ENCODE results near the gene ROBO2. TPM values are rescaled to one million over a fixed set of nuclear protein-coding genes. Genes with fewer than 3 reads are reported as not detected.

ROBO2 gene
- polyA plus RNA-seq, 1 donor from 2014 or later: 55.5 TPM

GRCh38 chr3:77449459-77450350 lies 409.8 kb downstream of the ROBO2 start:
- H3K9me3 ChIP-seq (ENCODE audit: low read length): no peaks in the 10 kb centered on the region
- no peaks in the 10 kb centered on the region for H4K20me1 ChIP-seq (ENCODE audit: insufficient read depth)
- H3F3A ChIP-seq (ENCODE audit: insufficient read depth, low read length, poor library complexity, severe bottlenecking): peaks cover 5% of the 10 kb centered on the region
- no peaks in the 10 kb centered on the region for H3K79me2 ChIP-seq (replicated peaks; ENCODE audit: insufficient read depth, low read length)
- TF ChIP-seq TAF1 (IDR thresholded peaks at IDR 0.05; ENCODE audit: low read depth): no peak
- peak; percentile 16 for TF ChIP-seq SMC3 (conservative IDR thresholded peaks at IDR 0.05; ENCODE audit: poor library complexity)
- no peak for TF ChIP-seq MXI1 (conservative IDR thresholded peaks at IDR 0.05; ENCODE audit: poor library complexity, severe bottlenecking)
- TF ChIP-seq RAD21 (conservative IDR thresholded peaks at IDR 0.05): peak; percentile 7
- TF ChIP-seq REST (IDR thresholded peaks at IDR 0.05; ENCODE audit: borderline replicate concordance): no peak
- no peak for TF ChIP-seq CTCF (IDR thresholded peaks at IDR 0.05; ENCODE audit: poor library complexity, severe bottlenecking)
- peak; percentile 90 for TF ChIP-seq EP300 (conservative IDR thresholded peaks at IDR 0.05; ENCODE audit: poor library complexity, severe bottlenecking)
- peak; percentile 78 for TF ChIP-seq POLR2AphosphoS5 (IDR thresholded peaks at IDR 0.05)
- TF ChIP-seq EZH2 (IDR thresholded peaks at IDR 0.05; ENCODE audit: borderline replicate concordance, insufficient read depth, low read length, poor library complexity, severe bottlenecking): no peak
- no peak overlapping the region for H3K9ac ChIP-seq (ENCODE audit: low read length)
- H3K27me3 ChIP-seq (ENCODE audit: insufficient read depth, low read depth, low read length): no peaks in the 10 kb centered on the region
- H3K4me2 ChIP-seq (ENCODE audit: low read length): peak overlapping the region; percentile 0
- H3K27ac ChIP-seq (ENCODE audit: low read length): peak overlapping the region; percentile 37
- no peaks in the 10 kb centered on the region for H3K9me2 ChIP-seq (ENCODE audit: insufficient read depth, low read length)
- no peaks in the 10 kb centered on the region for H3K36me3 ChIP-seq (ENCODE audit: insufficient read depth, low read length)
- H2AFZ ChIP-seq (ENCODE audit: low read depth, low read length): no peak overlapping the region
- peak overlapping the region; percentile 3 for H3K4me3 ChIP-seq (ENCODE audit: low read length)

- Histone ChIP-seq H3K79me2 (replicated peaks; ENCODE audit: insufficient read depth, low read length) (no peaks in the 10 kb centered on the region), H3K27ac (ENCODE audit: low read length) (peak overlapping the region; percentile 14), H3K9me3 (ENCODE audit: low read length) (no peaks in the 10 kb centered on the region)
Measured at GRCh38 chr3:77456431-77456830, 416.5 kb downstream of the ROBO2 start.

More at GRCh38 chr3:77456431-77456830, 416.5 kb downstream of the ROBO2 start:
- TF ChIP-seq SMC3 (conservative IDR thresholded peaks at IDR 0.05; ENCODE audit: poor library complexity) (no peak), CTCF (IDR thresholded peaks at IDR 0.05; ENCODE audit: poor library complexity, severe bottlenecking) (no peak), EP300 (conservative IDR thresholded peaks at IDR 0.05; ENCODE audit: poor library complexity, severe bottlenecking) (no peak), POLR2AphosphoS5 (IDR thresholded peaks at IDR 0.05) (no peak), TAF1 (IDR thresholded peaks at IDR 0.05; ENCODE audit: low read depth) (no peak), RAD21 (conservative IDR thresholded peaks at IDR 0.05) (no peak)
- no peak overlapping the region for H3K9ac ChIP-seq (ENCODE audit: low read length)
- H3K4me3 ChIP-seq (ENCODE audit: low read length): no peak overlapping the region
- H3F3A ChIP-seq (ENCODE audit: insufficient read depth, low read length, poor library complexity, severe bottlenecking): no peaks in the 10 kb centered on the region
- no peak overlapping the region for H2AFZ ChIP-seq (ENCODE audit: low read depth, low read length)
- H3K27me3 ChIP-seq (ENCODE audit: insufficient read depth, low read depth, low read length): no peaks in the 10 kb centered on the region
- no peaks in the 10 kb centered on the region for H3K9me2 ChIP-seq (ENCODE audit: insufficient read depth, low read length)
- no peak overlapping the region for H3K4me2 ChIP-seq (ENCODE audit: low read length)
- H3K36me3 ChIP-seq (ENCODE audit: insufficient read depth, low read length): no peaks in the 10 kb centered on the region
- H4K20me1 ChIP-seq (ENCODE audit: insufficient read depth): no peaks in the 10 kb centered on the region
